Inflammatory macrophage treated with lipopolysaccharide for 1 hour (primary cell): ENCODE data around the gene CD276.
"Not testable (repeated sequence)": the region's sequence is repeated elsewhere in the genome, so short reads cannot be mapped to it uniquely, and the experiment has no call there.

Source experiments
- DNase-seq, 2 donors: peaks; one replicate each; pipeline ENCODE4 v3.0.0-alpha.2; 2020 to 2022

CD276 gene

DNA sequence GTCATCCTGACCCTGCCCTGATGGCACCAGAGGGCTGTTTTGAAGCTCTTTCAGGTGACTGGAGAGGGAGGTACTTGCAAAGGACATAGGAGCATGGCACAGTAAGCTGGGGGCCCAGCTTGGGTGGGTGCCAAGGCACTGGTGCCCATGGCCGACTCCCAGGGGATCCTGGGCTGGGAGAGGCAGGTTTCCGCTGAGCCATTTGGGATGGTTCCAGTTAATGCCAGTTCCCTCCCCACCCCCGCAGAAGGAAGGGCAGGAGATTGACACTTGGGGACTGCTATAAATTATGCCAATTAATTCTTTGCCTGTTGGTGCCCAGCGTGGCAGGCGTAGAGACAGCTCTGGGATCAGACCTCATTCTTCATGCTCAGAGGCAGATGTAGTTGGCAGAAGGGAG is 26.1 kb downstream of the CD276 start:
- no peak for DNase-seq

DNA sequence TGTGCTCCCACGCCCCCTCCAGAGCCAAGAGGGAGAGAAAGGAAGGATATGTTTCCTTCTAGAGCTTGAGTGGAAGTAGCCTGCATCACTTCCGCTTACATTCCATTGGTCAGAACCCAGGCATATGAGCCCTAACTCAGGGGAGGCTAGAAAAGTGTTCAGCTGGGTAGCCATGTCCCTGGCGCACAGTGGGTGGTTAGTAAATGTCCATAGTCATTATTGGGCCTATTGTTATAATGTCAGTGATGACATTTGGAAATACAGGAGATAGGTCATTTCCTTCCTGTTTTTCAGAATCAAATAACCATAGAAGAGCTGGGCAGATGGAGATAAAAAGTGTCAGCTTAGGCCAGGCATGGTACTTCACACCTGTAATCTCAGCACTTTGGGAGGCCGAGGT is 27.3 kb downstream of the CD276 start:
- DNase-seq, result peak; percentile 9 to 28

DNA sequence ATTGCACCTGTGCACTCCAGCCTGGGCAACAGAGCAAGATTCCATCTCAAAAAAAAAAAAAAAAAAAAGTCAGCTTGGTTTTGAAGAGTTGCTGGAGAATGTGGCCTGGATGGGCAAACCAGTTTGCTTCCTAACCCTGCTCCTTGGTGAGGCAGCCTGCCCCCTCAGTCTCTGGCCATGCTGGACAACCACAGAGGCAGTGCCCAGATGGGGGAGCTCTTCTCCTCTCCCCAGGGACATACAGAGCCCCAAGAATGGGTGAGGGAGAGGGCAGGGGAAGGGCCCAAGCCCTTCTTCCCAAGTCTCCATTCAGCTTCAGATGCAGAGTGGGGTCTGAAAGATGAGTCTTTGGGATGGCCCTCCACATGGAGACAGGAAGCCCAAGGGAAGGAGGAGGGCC is 27.9 kb downstream of the CD276 start:
- DNase-seq, result no peak

DNA sequence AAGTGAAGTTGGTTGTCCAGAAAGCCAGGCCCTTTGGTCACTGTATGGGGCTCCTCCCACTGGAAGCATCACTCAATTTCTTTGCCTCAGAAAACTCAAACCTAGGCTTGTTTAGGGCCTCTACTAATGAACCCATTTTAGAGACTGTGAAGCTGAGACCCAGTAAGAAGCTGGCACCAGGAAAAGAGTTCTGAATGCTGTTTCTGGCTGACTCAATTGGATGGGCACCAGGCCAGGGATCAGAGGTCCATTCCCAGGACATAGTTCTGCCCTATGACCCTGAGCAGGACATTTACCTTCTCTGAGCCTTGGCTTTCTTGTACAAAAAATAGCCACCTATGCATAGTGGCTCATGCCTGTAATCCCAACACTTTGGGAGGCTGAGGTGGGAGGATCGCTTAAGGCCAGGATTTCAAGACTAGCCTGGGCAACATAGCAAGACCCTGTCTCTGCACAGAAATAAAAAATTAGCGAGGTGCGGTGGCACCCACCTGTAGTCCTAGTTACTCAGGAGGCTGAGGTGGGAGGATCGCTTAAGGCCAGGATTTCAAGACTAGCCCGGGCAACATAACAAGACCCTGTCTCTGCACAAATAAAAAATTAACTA is 30.6 kb downstream of the CD276 start:
- no peak for DNase-seq

- no peak for DNase-seq
Measured at GRCh38 chr15:73715417-73715816, 31.2 kb downstream of the CD276 start.

DNA sequence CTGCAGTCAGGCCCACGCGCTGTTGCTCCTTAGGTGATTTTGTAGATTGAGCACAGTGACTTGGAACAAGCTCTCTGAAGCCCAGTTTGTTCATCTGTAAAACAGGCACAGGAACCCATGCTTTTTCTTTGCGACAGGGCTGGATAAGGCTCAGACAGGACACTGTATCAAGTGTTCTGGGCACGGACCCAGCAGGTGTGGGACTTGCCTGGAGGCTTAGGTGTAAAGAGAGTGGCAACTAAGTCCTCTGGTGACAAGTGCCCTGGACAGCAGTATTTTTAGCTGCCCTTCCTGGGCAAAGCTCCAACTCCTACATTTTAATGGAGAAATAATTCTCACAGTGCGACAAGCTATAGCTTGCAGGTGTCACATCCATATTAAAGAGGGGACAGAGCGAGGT is 32.2 kb downstream of the CD276 start:
- no peak for DNase-seq

GRCh38 chr15:73717206-73717605 is 33.0 kb downstream of the CD276 start:
- no peak for DNase-seq

GRCh38 chr15:73717802-73718201 is 33.6 kb downstream of the CD276 start:
- DNase-seq, result no peak

- no peak for DNase-seq
Measured at GRCh38 chr15:73718694-73719093, 34.5 kb downstream of the CD276 start.

GRCh38 chr15:73722425-73722824 is 38.2 kb downstream of the CD276 start:
- DNase-seq, result no peak

DNA sequence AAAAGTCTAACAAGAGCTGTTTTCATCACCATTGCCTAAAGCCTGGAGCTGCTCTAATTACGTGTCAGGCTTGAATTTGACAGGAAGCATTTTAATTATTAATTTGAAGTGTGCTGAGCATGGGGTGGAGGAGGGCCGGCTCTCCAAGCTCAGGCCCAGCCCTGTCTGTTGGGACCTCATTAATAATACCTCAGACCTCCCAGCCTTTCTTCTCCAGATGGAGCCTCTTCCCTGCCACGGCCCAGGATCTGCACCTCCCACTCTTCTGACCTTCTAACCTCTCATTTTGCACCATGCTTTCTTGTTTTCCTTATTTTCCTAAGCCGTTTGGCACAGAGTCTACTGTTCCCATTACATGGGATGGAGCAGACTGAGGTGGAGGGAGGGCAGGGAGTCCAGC is 39.0 kb downstream of the CD276 start:
- no peak for DNase-seq

- DNase-seq, result no peak
Measured at GRCh38 chr15:73724212-73724611, 40.0 kb downstream of the CD276 start.

GRCh38 chr15:73727330-73727976 is 43.3 kb downstream of the CD276 start:
- no peak for DNase-seq

- not testable (repeated sequence) for DNase-seq
Measured at GRCh38 chr15:73732051-73732450, 47.9 kb downstream of the CD276 start.

GRCh38 chr15:73732930-73733329 is 48.7 kb downstream of the CD276 start:
- DNase-seq, result no peak

DNA sequence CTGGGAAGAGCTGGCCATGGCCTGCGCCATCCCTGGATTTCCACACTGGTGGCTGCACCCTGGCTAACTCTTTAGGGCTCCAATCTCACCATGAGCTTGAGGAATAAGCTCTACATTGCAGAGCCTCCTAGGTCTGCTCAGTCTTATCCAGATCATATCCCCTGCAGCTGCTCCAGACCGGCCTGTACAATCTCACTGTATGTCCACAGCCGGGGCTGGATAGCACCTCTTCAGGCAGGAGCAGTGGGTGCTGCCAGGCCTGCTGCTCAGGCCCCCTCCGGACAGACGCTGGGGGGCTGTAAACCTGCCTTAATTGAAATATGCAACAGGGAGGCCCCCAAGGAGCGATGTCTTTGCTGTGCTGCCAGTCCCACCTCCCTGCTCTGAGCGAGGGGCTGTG is 53.4 kb downstream of the CD276 start:
- no peak for DNase-seq

- no peak for DNase-seq
Measured at GRCh38 chr15:73740152-73741048, 56.2 kb downstream of the CD276 start.

DNA sequence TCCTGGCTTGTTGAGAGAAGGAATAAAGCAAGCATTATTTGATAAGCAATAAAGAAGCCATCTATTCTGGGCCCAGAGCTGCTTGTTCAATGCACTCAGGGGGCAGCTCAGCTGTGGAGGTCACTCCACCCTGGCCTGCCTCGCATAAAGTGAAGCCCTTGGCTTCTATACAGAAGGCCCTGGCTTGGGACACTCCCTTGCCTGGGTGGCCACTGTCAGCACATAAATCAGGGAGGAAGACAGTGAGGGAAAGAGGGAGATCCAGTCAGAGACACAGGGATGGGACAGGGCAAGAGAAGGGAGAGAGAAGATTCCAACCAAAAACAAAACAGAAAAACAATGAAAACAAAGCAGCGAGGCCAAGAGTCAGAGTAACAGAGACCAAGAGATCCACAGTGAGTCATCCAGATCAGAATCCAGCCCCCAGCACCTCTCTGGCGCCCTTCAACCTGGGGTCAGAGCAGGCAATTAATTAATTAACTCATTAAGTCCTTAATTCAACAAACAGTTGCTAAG is 57.2 kb downstream of the CD276 start:
- DNase-seq, result no peak

- DNase-seq, result no peak
Measured at GRCh38 chr15:73744293-73744692, 60.1 kb downstream of the CD276 start.

GRCh38 chr15:73745073-73745472 is 60.9 kb downstream of the CD276 start:
- no peak for DNase-seq

GRCh38 chr15:73746261-73746660 is 62.1 kb downstream of the CD276 start:
- DNase-seq, result no peak

DNA sequence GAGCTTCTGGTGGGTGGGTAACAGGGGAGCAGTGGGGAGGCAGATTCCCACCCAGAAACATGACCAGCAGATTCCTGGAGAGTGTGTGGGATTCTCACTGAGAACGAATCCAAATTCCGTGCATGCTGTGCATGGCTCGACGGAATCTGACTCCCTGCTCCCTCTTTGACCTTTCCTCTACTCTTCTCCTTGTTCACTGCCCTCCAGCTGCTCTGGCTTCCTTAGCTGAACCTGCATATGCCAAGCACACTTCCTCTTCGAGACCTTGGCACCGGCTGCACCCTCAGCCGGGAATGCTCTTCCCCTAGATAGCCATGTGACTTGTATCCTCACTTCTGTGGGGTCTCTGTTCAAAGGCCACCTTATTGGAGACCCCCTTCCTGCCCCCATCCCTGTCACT is 62.7 kb downstream of the CD276 start:
- no peak for DNase-seq

DNA sequence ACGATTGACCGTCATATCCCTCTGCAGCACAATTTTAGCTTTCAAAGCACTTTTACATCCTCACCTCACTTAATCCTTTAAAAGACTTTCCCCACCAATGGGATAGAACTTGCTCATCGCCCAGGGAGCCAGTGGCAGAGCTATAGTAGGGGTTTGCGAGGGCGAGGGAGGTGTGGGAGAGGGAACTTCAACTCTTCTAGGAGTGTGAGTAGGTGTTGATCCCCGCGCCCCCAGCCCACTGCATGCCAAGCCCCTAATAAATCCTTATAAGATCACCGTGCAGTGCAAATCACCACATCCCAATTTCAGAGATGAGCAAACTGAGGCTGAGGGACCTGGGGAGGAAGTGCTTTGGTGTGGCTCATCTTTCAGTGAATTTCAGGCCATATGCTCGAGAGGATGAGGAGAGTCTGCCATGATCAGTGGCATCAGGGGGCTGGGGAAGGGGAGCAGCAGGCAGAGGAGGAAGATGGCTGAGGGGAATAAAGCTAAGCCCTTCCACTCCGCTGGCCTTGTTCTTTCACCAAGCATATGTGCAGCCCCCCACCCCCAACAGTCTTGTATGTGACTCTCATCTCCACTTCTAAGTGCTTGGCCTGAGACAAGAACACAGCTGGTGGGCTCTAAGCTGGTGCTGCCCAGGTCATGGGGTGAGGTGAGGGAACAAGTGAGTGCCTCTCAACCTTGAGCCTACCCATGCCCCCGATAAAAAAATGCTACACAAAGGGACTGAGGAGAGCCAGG is 63.8 kb downstream of the CD276 start:
- DNase-seq, result no peak
